IgD-negative memory B cell (primary cell): ENCODE measurements around the gene TREH. TPM values are rescaled to one million over a fixed set of nuclear protein-coding genes. Genes with fewer than 3 reads are reported as not detected.
A peak's percentile ranks its signal among the peaks of the same experiment; 100 is the strongest.

Experiments
- H3K27ac Mint-ChIP-seq, 3 donors: one replicate each; pipeline ENCODE4 v1.8.0; 2020 to 2022; ENCODE audit warnings: mild to moderate bottlenecking in 3 of 3, mixed read lengths in 3 of 3, moderate library complexity in 1 of 3
- H3K27me3 Mint-ChIP-seq: one replicate; pipeline ENCODE4 v1.8.0; 2021; ENCODE audit warnings: mixed read lengths
- H3K36me3 Mint-ChIP-seq: one replicate; pipeline ENCODE4 v1.8.0; 2020; ENCODE audit warnings: mild to moderate bottlenecking, mixed read lengths
- H3K4me1 Mint-ChIP-seq, 3 donors: one replicate each; pipeline ENCODE4 v1.8.0; 2020 to 2022; ENCODE audit warnings: mixed read lengths in 3 of 3, mild to moderate bottlenecking in 1 of 3
- H3K4me3 Mint-ChIP-seq, 4 donors: one replicate each; pipeline ENCODE4 v1.8.0; 2020 to 2022; ENCODE audit warnings: mild to moderate bottlenecking in 4 of 4, mixed read lengths in 4 of 4, moderate library complexity in 3 of 4
- H3K9me3 Mint-ChIP-seq, 3 donors: one replicate each; pipeline ENCODE4 v1.8.0; 2020 to 2021; ENCODE audit warnings: mixed read lengths in 3 of 3, mild to moderate bottlenecking in 1 of 3
- polyA plus RNA-seq: library from polyadenylated mRNA; unstranded; fragments of 300-500 nt; fragmentation: Illumina TruSeq; gene quantifications from one replicate; pipeline ENCODE4 v1.2.3, GENCODE V29; 2021

The TREH gene
- polyA plus RNA-seq, 1 donor from 2014 or later = not detected

GRCh38 chr11:118625976-118626375, 53.5 kb downstream of the TREH start:
- Mint-ChIP-seq H3K27me3 (peaks cover 7% of the 10 kb centered on the region), H3K9me3 (no peaks in the 10 kb centered on the region), H3K4me1 (peaks cover 0 to 4% (median 0%) of the 10 kb centered on the region in 3 donors), H3K36me3 (no peaks in the 10 kb centered on the region), H3K27ac (no peak overlapping the region), H3K4me3 (no peak overlapping the region)

DNA sequence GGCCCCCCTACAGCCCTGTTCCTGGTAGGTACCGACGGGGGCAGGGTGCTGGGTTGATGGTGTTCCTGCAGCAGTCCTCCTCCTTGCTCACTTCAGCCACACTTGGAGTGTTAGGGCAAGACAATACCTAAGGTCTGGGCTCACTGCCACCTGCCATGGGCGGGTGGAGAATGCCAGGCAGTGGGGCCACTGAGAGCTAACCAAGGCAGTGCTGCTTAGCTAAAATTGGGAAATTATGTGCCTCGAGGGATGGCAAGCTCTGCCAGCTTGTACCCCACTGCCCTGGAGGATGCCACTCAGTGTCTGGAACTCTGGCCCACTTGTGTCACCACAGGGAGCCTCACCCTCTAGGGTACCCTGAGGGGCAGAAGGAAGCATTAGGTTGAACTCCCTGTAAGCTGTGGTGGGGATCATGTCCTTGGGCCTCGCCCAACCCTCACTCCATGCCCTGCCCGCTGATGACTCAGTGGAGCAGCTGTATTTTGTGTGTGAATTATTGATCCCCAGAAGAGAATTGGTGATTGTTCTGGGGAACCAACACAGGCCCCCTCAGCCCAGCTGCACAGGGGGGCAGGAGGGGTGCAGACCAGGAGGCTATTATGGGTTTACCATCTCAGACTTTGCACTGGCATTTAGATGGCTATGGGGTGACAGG, 54.3 kb downstream of the TREH start:
- no peaks in the 10 kb centered on the region for H3K36me3 Mint-ChIP-seq
- H3K4me3 Mint-ChIP-seq = no peak overlapping the region
- H3K4me1 Mint-ChIP-seq = peaks cover 0 to 5% (median 0%) of the 10 kb centered on the region in 3 donors
- peaks cover 12% of the 10 kb centered on the region for H3K27me3 Mint-ChIP-seq
- H3K27ac Mint-ChIP-seq = no peak overlapping the region
- no peaks in the 10 kb centered on the region for H3K9me3 Mint-ChIP-seq

DNA sequence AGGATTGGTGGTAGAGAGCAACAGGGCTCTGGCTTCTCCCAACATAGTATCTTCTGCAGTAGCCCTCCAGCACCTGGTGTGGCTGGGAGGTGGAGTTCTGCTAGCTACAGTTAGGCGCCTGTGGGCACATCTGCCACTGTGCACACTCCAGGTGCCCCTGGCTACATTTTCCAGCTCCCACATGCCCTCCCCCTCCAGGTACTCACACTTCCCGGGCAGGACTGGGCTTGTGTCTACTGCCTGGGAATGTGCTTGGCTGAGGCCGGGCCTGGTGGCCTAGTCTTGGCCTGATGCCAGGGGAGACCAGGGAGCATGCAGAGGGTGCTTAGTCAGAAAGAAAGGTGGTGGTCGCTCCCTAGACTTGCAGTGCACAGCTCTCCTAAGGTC, 56.2 kb downstream of the TREH start:
- Mint-ChIP-seq H3K9me3 (no peaks in the 10 kb centered on the region), H3K4me1 (peaks cover 0 to 5% (median 1%) of the 10 kb centered on the region in 3 donors), H3K4me3 (peak overlapping the region in 1 of 4 donors; percentile 9), H3K27me3 (peaks cover 22% of the 10 kb centered on the region), H3K36me3 (no peaks in the 10 kb centered on the region), H3K27ac (no peak overlapping the region)

DNA sequence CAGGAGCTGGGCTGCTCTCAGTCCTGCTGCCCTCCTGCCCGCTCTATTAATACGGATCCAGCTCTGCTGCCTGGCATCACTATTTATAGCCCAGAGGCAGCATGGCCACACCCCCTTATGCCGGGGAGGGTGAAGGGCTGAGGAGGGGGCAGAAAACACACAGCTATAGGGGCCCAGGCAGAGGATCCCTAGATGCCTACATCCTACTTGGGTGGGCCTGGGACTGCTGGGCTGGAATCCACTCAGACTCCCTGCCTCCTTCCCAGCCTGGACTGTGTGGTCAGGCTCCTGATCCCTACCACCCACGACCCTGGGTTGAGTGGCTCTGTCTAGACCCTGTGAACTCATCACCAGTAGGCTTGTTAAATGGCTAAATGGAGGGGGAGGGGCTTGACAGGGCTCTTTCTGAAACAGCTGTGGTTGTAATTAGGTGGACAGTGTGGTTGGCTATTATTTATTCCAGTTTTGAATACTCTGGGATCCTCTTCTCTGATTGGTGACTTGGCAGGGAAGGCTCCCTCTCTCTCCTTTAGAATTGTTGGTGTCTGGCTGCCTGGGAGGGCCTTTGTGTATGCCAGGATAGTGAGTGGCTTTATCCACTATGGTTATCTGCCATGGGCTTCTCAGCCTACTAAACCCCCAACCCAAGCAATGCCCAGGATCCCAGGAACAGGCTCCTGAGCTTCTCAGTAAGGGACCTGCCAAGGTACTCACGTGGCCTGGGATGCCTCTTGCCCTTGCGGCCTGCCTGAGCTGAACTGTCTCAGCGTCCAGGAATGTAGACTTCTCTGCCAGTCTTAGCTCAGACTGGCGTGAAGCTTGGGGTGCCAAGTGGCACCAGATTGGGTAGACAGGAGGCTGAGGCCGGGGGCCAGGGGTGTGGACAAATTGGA, 56.8 kb downstream of the TREH start:
- H3K9me3 Mint-ChIP-seq = no peaks in the 10 kb centered on the region
- H3K4me3 Mint-ChIP-seq = peak overlapping the region in 1 of 4 donors; percentile 47
- H3K36me3 Mint-ChIP-seq = no peaks in the 10 kb centered on the region
- H3K27me3 Mint-ChIP-seq = peaks cover 24% of the 10 kb centered on the region
- H3K27ac Mint-ChIP-seq = no peak overlapping the region
- peaks cover 0 to 5% (median 1%) of the 10 kb centered on the region in 3 donors for H3K4me1 Mint-ChIP-seq

GRCh38 chr11:118621784-118622375, 57.6 kb downstream of the TREH start:
- H3K27me3 Mint-ChIP-seq = peaks cover 24% of the 10 kb centered on the region
- H3K27ac Mint-ChIP-seq = no peak overlapping the region
- no peaks in the 10 kb centered on the region for H3K9me3 Mint-ChIP-seq
- H3K36me3 Mint-ChIP-seq = no peaks in the 10 kb centered on the region
- peaks cover 0 to 5% (median 1%) of the 10 kb centered on the region in 3 donors for H3K4me1 Mint-ChIP-seq
- peak overlapping the region in 2 of 4 donors; percentile 78 to 83 for H3K4me3 Mint-ChIP-seq

- H3K9me3 Mint-ChIP-seq = no peaks in the 10 kb centered on the region
- H3K27me3 Mint-ChIP-seq = peaks cover 24% of the 10 kb centered on the region
- H3K36me3 Mint-ChIP-seq = no peaks in the 10 kb centered on the region
- peaks cover 0 to 5% (median 1%) of the 10 kb centered on the region in 3 donors for H3K4me1 Mint-ChIP-seq
- peak overlapping the region in 1 of 3 donors; percentile 87 for H3K27ac Mint-ChIP-seq
- H3K4me3 Mint-ChIP-seq = peak overlapping the region in 3 of 4 donors; percentile 50 to 87 (median 84)
These were observed 58.2 kb downstream of the TREH start for GRCh38 chr11:118621071-118621783.

- H3K27ac Mint-ChIP-seq = peak overlapping the region in 1 of 3 donors; percentile 87
- H3K4me3 Mint-ChIP-seq = peak overlapping the region in 2 of 4 donors; percentile 84 to 87
- H3K9me3 Mint-ChIP-seq = no peaks in the 10 kb centered on the region
- peaks cover 24% of the 10 kb centered on the region for H3K27me3 Mint-ChIP-seq
- peaks cover 0 to 5% (median 1%) of the 10 kb centered on the region in 3 donors for H3K4me1 Mint-ChIP-seq
- no peaks in the 10 kb centered on the region for H3K36me3 Mint-ChIP-seq
These were observed 58.9 kb downstream of the TREH start for GRCh38 chr11:118620529-118621070.

GRCh38 chr11:118619444-118620197, 59.8 kb downstream of the TREH start:
- Mint-ChIP-seq H3K27me3 (peaks cover 25% of the 10 kb centered on the region), H3K4me1 (peaks cover 0 to 5% (median 1%) of the 10 kb centered on the region in 3 donors), H3K9me3 (no peaks in the 10 kb centered on the region), H3K27ac (peak overlapping the region in 1 of 3 donors; percentile 36), H3K36me3 (no peaks in the 10 kb centered on the region), H3K4me3 (no peak overlapping the region)

DNA sequence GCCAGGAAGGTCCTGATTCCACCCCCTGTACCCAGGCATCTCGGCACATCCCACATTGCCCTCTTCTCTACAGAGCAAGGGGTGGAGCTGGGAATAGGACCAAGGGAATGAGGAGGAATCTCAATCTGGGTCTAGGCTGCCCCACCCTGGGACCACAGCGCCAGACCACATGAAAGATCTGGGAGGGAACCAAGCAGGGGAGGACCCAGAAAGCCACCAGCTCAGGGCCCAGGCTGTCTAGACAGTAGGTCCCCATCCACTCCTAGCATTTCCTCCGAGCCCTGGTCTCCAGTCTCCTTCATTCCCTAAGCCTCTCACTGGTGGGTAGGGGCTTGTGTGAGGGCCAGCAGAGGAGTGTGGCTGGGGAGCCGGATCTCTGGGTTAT, 60.5 kb downstream of the TREH start:
- H3K36me3 Mint-ChIP-seq = no peaks in the 10 kb centered on the region
- no peaks in the 10 kb centered on the region for H3K9me3 Mint-ChIP-seq
- H3K27me3 Mint-ChIP-seq = peaks cover 26% of the 10 kb centered on the region
- peaks cover 0 to 5% (median 1%) of the 10 kb centered on the region in 3 donors for H3K4me1 Mint-ChIP-seq
- H3K27ac Mint-ChIP-seq = no peak overlapping the region
- no peak overlapping the region for H3K4me3 Mint-ChIP-seq

DNA sequence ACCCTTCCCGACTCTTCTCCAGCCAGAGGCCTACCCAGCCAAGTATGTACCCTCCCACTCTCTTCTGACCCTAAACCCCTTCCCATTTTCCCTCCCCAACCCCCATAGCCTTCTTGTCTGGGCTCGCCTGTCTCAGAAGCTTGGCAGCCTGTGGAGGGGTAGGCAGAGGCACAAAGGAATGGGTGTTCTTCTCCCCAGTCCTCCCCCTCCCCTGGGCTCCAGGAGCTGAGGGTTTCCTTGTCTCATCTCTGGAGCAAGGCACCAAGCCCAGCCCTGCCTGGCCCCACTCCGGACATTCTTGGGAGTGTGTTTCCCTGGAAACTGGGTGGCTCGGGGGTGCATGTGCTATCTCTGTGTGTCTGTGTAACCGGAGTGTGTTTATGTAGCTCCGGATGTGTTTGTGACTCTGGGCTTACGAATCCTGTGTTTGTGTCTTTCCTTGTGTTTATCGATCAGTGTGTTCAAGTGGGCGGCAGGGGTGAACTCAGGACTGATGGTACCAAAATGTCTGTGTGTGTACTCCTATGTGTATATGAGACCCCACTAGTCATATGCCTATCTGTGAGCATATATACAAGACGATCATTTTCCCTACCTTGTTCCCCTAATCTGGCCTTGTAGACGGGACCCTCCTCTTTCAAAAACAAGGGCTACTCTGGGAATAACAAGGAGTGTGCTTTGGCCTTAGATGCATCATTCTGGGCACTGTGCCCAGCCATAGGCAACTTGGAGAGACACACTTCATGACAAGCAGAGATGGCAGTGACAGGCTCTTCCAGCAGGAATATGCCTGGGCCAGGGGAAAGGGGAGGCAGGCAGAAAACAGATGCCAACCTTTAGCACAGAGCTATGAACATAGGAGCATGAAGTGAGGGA, 61.1 kb downstream of the TREH start:
- H3K27ac Mint-ChIP-seq = no peak overlapping the region

GRCh38 chr11:118615976-118616371, 63.5 kb downstream of the TREH start:
- Mint-ChIP-seq H3K36me3 (peaks cover 2% of the 10 kb centered on the region), H3K4me1 (peaks cover 0 to 4% (median under 1%) of the 10 kb centered on the region in 3 donors), H3K4me3 (no peak overlapping the region), H3K27ac (no peak overlapping the region), H3K9me3 (no peaks in the 10 kb centered on the region), H3K27me3 (peaks cover 24% of the 10 kb centered on the region)

More for the DNA sequence above, 61.1 kb downstream of the TREH start:
- Mint-ChIP-seq H3K9me3 (no peaks in the 10 kb centered on the region), H3K4me1 (peaks cover 0 to 5% (median 1%) of the 10 kb centered on the region in 3 donors), H3K27me3 (peaks cover 26% of the 10 kb centered on the region), H3K4me3 (no peak overlapping the region), H3K36me3 (no peaks in the 10 kb centered on the region)

DNA sequence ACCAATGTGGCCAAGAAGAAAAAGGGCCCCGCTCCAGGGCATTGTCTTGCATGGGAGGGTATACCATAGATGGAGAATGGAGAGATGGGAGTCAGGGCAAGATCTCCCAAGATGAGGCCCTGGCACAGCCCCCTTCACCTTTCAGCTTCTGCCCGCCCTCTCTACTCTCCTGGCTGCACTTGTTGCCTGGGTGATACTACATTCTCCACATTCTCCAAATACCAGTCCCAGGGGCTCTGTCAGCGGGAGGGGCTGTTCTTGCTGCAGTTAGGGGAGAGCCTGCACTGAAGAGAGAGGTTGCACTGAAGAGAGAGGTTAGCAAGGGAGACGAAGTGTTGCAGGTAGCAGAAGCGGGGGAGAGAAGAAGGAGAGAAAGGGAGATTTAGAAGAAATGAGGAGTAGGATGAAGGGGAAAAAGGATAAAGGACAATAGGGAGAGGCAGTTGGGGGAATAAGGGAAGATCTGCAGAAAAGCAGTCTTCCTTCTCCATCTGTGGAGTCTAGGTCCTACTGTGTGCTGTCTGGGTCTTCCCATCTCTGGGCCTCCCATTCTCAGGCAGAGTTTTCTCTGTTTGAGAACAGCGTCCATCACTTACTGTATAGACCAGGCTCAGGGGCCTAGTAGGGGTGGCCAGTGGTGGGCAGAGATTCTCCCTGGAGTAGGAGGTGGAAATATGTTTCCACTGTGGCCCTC, 64.0 kb downstream of the TREH start:
- Mint-ChIP-seq H3K27ac (no peak overlapping the region), H3K4me3 (no peak overlapping the region), H3K36me3 (peaks cover 2% of the 10 kb centered on the region), H3K27me3 (peaks cover 20% of the 10 kb centered on the region), H3K9me3 (no peaks in the 10 kb centered on the region), H3K4me1 (peaks cover 0 to 4% (median 0%) of the 10 kb centered on the region in 3 donors)
